ENCODE results near the gene TCF25. TPM values are rescaled to one million over a fixed set of nuclear protein-coding genes. Genes with fewer than 3 reads are reported as not detected.
"Not testable (repeated sequence)": the region's sequence is repeated elsewhere in the genome, so short reads cannot be mapped to it uniquely, and the experiment has no call there.

TCF25 gene
- total and polyA plus RNA-seq, 2 experiments from 2014 or later, result 95.4 to 143 TPM

GRCh38 chr16:89934019-89934418 is 60.6 kb downstream of the TCF25 start:
- not testable (repeated sequence) for H3K4me2 ChIP-seq; H3K27ac ChIP-seq (ENCODE audit: low read depth); H3K79me2 ChIP-seq (replicated peaks; ENCODE audit: insufficient read depth); H3K4me3 Mint-ChIP-seq; H3K27me3 Mint-ChIP-seq (ENCODE audit: insufficient read depth, low read depth, poor library complexity); H3K27me3 ChIP-seq (ENCODE audit: insufficient read depth); H2AFZ ChIP-seq; ATAC-seq; H3K9me2 ChIP-seq (ENCODE audit: insufficient read depth); DNase-seq (ENCODE audit: low spot score); H3K27ac Mint-ChIP-seq; H3K4me1 ChIP-seq (ENCODE audit: insufficient read depth); H4K20me1 ChIP-seq (replicated peaks; ENCODE audit: insufficient read depth); H3K9me3 Mint-ChIP-seq; H3K4me1 Mint-ChIP-seq; H3K4me3 ChIP-seq
- Histone ChIP-seq H3F3A (replicated peaks; ENCODE audit: low read depth) (peaks cover 13% of the 10 kb centered on the region), H3K36me3 (ENCODE audit: insufficient read depth) (peaks cover 12% of the 10 kb centered on the region)
- peaks cover 37% of the 10 kb centered on the region for H3K36me3 Mint-ChIP-seq (ENCODE audit: low read depth)

- Histone ChIP-seq H3K9me2 (ENCODE audit: insufficient read depth) (no peaks in the 10 kb centered on the region), H3F3A (replicated peaks; ENCODE audit: low read depth) (peaks cover 13% of the 10 kb centered on the region), H3K4me3 (no peak overlapping the region), H2AFZ (no peak overlapping the region), H3K4me1 (ENCODE audit: insufficient read depth) (no peaks in the 10 kb centered on the region), H3K27me3 (ENCODE audit: insufficient read depth) (no peaks in the 10 kb centered on the region), H4K20me1 (replicated peaks; ENCODE audit: insufficient read depth) (peaks cover 7% of the 10 kb centered on the region), H3K27ac (ENCODE audit: low read depth) (no peak overlapping the region), H3K36me3 (ENCODE audit: insufficient read depth) (peaks cover 12% of the 10 kb centered on the region), H3K4me2 (no peak overlapping the region), H3K79me2 (replicated peaks; ENCODE audit: insufficient read depth) (no peaks in the 10 kb centered on the region)
- Mint-ChIP-seq H3K27me3 (ENCODE audit: insufficient read depth, low read depth, poor library complexity) (peaks cover 11% of the 10 kb centered on the region), H3K4me1 (no peaks in the 10 kb centered on the region), H3K9me3 (no peaks in the 10 kb centered on the region; the same call in 2 of the 3 replicates), H3K27ac (no peak overlapping the region), H3K4me3 (no peak overlapping the region), H3K36me3 (ENCODE audit: low read depth) (peaks cover 37% of the 10 kb centered on the region)
- DNase-seq (ENCODE audit: low spot score) (no peak), ATAC-seq (no peak)
- TF ChIP-seq ZNF114 (CRISPR knock-in tag; IDR thresholded peaks at IDR 0.05), result no peak
- TF ChIP-seq CREB1 (CRISPR knock-in tag; IDR thresholded peaks at IDR 0.05; ENCODE audit: low read depth), result no peak
- TF ChIP-seq STAT1 (IDR thresholded peaks at IDR 0.05; ENCODE audit: unreplicated experiment), result no peak
- TF ChIP-seq, protein P1, sequence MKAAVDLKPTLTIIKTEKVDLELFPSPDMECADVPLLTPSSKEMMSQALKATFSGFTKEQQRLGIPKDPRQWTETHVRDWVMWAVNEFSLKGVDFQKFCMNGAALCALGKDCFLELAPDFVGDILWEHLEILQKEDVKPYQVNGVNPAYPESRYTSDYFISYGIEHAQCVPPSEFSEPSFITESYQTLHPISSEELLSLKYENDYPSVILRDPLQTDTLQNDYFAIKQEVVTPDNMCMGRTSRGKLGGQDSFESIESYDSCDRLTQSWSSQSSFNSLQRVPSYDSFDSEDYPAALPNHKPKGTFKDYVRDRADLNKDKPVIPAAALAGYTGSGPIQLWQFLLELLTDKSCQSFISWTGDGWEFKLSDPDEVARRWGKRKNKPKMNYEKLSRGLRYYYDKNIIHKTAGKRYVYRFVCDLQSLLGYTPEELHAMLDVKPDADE (IDR thresholded peaks at IDR 0.05), result no peak
- no peak for TF ChIP-seq EZH2 (IDR thresholded peaks at IDR 0.05; ENCODE audit: low read depth, unreplicated experiment)
- TF ChIP-seq NANOG (IDR thresholded peaks at IDR 0.05; ENCODE audit: borderline replicate concordance), result no peak
- TF ChIP-seq POLR2AphosphoS5 (IDR thresholded peaks at IDR 0.05; ENCODE audit: low read depth), result no peak
- TF ChIP-seq, protein P2, sequence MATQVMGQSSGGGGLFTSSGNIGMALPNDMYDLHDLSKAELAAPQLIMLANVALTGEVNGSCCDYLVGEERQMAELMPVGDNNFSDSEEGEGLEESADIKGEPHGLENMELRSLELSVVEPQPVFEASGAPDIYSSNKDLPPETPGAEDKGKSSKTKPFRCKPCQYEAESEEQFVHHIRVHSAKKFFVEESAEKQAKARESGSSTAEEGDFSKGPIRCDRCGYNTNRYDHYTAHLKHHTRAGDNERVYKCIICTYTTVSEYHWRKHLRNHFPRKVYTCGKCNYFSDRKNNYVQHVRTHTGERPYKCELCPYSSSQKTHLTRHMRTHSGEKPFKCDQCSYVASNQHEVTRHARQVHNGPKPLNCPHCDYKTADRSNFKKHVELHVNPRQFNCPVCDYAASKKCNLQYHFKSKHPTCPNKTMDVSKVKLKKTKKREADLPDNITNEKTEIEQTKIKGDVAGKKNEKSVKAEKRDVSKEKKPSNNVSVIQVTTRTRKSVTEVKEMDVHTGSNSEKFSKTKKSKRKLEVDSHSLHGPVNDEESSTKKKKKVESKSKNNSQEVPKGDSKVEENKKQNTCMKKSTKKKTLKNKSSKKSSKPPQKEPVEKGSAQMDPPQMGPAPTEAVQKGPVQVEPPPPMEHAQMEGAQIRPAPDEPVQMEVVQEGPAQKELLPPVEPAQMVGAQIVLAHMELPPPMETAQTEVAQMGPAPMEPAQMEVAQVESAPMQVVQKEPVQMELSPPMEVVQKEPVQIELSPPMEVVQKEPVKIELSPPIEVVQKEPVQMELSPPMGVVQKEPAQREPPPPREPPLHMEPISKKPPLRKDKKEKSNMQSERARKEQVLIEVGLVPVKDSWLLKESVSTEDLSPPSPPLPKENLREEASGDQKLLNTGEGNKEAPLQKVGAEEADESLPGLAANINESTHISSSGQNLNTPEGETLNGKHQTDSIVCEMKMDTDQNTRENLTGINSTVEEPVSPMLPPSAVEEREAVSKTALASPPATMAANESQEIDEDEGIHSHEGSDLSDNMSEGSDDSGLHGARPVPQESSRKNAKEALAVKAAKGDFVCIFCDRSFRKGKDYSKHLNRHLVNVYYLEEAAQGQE (IDR thresholded peaks at IDR 0.05; ENCODE audit: unreplicated experiment), result no peak
Observed at GRCh38 chr16:89934611-89935553, 61.5 kb downstream of the TCF25 start.

DNA sequence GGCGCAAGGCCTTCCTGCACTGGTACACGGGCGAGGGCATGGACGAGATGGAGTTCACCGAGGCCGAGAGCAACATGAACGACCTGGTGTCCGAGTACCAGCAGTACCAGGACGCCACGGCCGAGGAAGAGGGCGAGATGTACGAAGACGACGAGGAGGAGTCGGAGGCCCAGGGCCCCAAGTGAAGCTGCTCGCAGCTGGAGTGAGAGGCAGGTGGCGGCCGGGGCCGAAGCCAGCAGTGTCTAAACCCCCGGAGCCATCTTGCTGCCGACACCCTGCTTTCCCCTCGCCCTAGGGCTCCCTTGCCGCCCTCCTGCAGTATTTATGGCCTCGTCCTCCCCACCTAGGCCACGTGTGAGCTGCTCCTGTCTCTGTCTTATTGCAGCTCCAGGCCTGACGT is 62.2 kb downstream of the TCF25 start:
- H3K4me3 ChIP-seq; H3K27ac ChIP-seq (ENCODE audit: low read depth); H4K20me1 ChIP-seq (replicated peaks; ENCODE audit: insufficient read depth); H3K9me3 Mint-ChIP-seq; H3K4me1 ChIP-seq (ENCODE audit: insufficient read depth); H3K4me1 Mint-ChIP-seq; DNase-seq (ENCODE audit: low spot score); H3K27me3 ChIP-seq (ENCODE audit: insufficient read depth); ATAC-seq; H3K79me2 ChIP-seq (replicated peaks; ENCODE audit: insufficient read depth); H3K4me3 Mint-ChIP-seq; H3K4me2 ChIP-seq; H3K9me2 ChIP-seq (ENCODE audit: insufficient read depth); H3K27ac Mint-ChIP-seq; H2AFZ ChIP-seq: not testable (repeated sequence)
- Histone ChIP-seq H3K36me3 (ENCODE audit: insufficient read depth) (peaks cover 12% of the 10 kb centered on the region), H3F3A (replicated peaks; ENCODE audit: low read depth) (peaks cover 13% of the 10 kb centered on the region)
- Mint-ChIP-seq H3K27me3 (ENCODE audit: insufficient read depth, low read depth, poor library complexity) (peaks cover 11% of the 10 kb centered on the region), H3K36me3 (ENCODE audit: low read depth) (peaks cover 37% of the 10 kb centered on the region)

Measured in GM23338 (cell line).